H9 (cell line): ENCODE results near the gene ITGBL1. TPM values are rescaled to one million over a fixed set of nuclear protein-coding genes. Genes with fewer than 3 reads are reported as not detected.
A peak's percentile ranks its signal among the peaks of the same experiment; 100 is the strongest.

Experiments used
- DNase-seq: peaks from one replicate; pipeline ENCODE4 v3.0.0-alpha.2; 2017
- H2AFZ ChIP-seq: one replicate; pipeline ENCODE4 v1.6.1; 2013; ENCODE audit warnings: mild to moderate bottlenecking, low read length, control low read depth, moderate library complexity
- H2AK5ac ChIP-seq: 2 replicates; pipeline ENCODE4 v1.6.1; 2013; ENCODE audit warnings: low read length, control low read depth, mixed read lengths; ENCODE audit not compliant: insufficient read length
- H2BK120ac ChIP-seq: one replicate; pipeline ENCODE4 v1.6.1; 2013; ENCODE audit warnings: low read depth, mild to moderate bottlenecking, low read length, control low read depth, inconsistent platforms; ENCODE audit not compliant: poor library complexity, severe bottlenecking
- H2BK12ac ChIP-seq: 2 replicates; pipeline ENCODE4 v1.6.1; 2013; ENCODE audit warnings: low read length, control low read depth, mixed read lengths, low read depth; ENCODE audit not compliant: insufficient read length
- H2BK15ac ChIP-seq: 2 replicates; pipeline ENCODE4 v1.6.1; 2013; ENCODE audit warnings: low read depth, low read length, control low read depth
- H2BK20ac ChIP-seq: one replicate; pipeline ENCODE4 v1.6.1; 2013; ENCODE audit warnings: low read depth, mild to moderate bottlenecking, low read length, control low read depth, inconsistent platforms; ENCODE audit not compliant: poor library complexity, severe bottlenecking
- H2BK5ac ChIP-seq: 2 replicates; pipeline ENCODE4 v1.6.1; 2013; ENCODE audit warnings: low read length, control low read depth, mixed read lengths; ENCODE audit not compliant: insufficient read length
- H3K14ac ChIP-seq: 2 replicates; pipeline ENCODE4 v1.6.1; 2013; ENCODE audit warnings: low read length, control low read depth; ENCODE audit not compliant: insufficient read depth
- H3K18ac ChIP-seq: 2 replicates; pipeline ENCODE4 v1.6.1; 2013; ENCODE audit warnings: low read depth, mild to moderate bottlenecking, mixed read lengths, low read length, control low read depth; ENCODE audit not compliant: insufficient read length
- H3K23ac ChIP-seq: 2 replicates; pipeline ENCODE4 v1.6.1; 2013; ENCODE audit warnings: low read length, control low read depth, mixed read lengths, low read depth; ENCODE audit not compliant: insufficient read length
- H3K23me2 ChIP-seq: 2 replicates; pipeline ENCODE4 v1.6.1; 2013; ENCODE audit warnings: low read depth, mild to moderate bottlenecking, mixed read lengths, low read length, control low read depth; ENCODE audit not compliant: insufficient read length, poor library complexity, severe bottlenecking
- H3K27ac ChIP-seq: 2 replicates; pipeline ENCODE4 v1.5.1; 2013; ENCODE audit warnings: low read length, control low read depth, mixed read lengths, low read depth; ENCODE audit not compliant: insufficient read length
- H3K27me3 ChIP-seq: 2 replicates; pipeline ENCODE4 v1.6.1; 2013; ENCODE audit warnings: low read length, control low read depth, inconsistent platforms; ENCODE audit not compliant: insufficient read depth
- H3K4ac ChIP-seq: 2 replicates; pipeline ENCODE4 v1.6.1; 2013; ENCODE audit warnings: low read depth, mild to moderate bottlenecking, control low read depth, inconsistent platforms, low read length, moderate library complexity
- H3K4me1 ChIP-seq: 2 replicates; pipeline ENCODE4 v1.6.1; 2013; ENCODE audit warnings: low read length, control low read depth, inconsistent platforms; ENCODE audit not compliant: insufficient read depth
- H3K4me2 ChIP-seq: 2 replicates; pipeline ENCODE4 v1.6.1; 2013; ENCODE audit warnings: low read length, control low read depth, mixed read lengths; ENCODE audit not compliant: insufficient read length, insufficient read depth
- H3K56ac ChIP-seq: 2 replicates; pipeline ENCODE4 v1.6.1; 2013; ENCODE audit warnings: low read depth, mild to moderate bottlenecking, mixed read lengths, low read length, control low read depth; ENCODE audit not compliant: insufficient read length
- H3K79me1 ChIP-seq: 2 replicates; pipeline ENCODE4 v1.6.1; 2013; ENCODE audit warnings: low read depth, mild to moderate bottlenecking, moderate library complexity, low read length, control low read depth, inconsistent platforms; ENCODE audit not compliant: insufficient read depth, poor library complexity, severe bottlenecking
- H3K79me2 ChIP-seq: 2 replicates; pipeline ENCODE4 v1.6.1; 2013; ENCODE audit warnings: low read length, control low read depth, inconsistent platforms; ENCODE audit not compliant: insufficient read depth
- H3K9ac ChIP-seq: 2 replicates; pipeline ENCODE4 v1.6.1; 2013; ENCODE audit warnings: low read length, control low read depth, mixed read lengths; ENCODE audit not compliant: insufficient read length; ENCODE audit errors: extremely low read depth
- H3K9me3 ChIP-seq: one replicate; pipeline ENCODE4 v1.6.1; 2013; ENCODE audit warnings: low read depth, low read length, inconsistent platforms; ENCODE audit not compliant: control insufficient read depth
- H3T11ph ChIP-seq: one replicate; pipeline ENCODE4 v1.6.1; 2013; ENCODE audit warnings: mild to moderate bottlenecking, low read length, control low read depth, inconsistent platforms
- H4K20me1 ChIP-seq: one replicate; pipeline ENCODE4 v1.6.1; 2013; ENCODE audit not compliant: control insufficient read depth, insufficient read length, insufficient read depth
- H4K5ac ChIP-seq: 2 replicates; pipeline ENCODE4 v1.6.1; 2013; ENCODE audit warnings: low read depth, mild to moderate bottlenecking, mixed read lengths, low read length, control low read depth; ENCODE audit not compliant: insufficient read length
- H4K8ac ChIP-seq: replicated peaks from 2 replicates; pipeline ENCODE4 v1.6.1; 2013; ENCODE audit warnings: low read length, control low read depth, mixed read lengths, low read depth; ENCODE audit not compliant: insufficient read length
- H4K91ac ChIP-seq: 2 replicates; pipeline ENCODE4 v1.6.1; 2013; ENCODE audit warnings: low read depth, mild to moderate bottlenecking, moderate library complexity, mixed read lengths, low read length, control low read depth; ENCODE audit not compliant: insufficient read length
- H3K27ac Mint-ChIP-seq, 3 experiments: 2 replicates in 2 of 3; 3 replicates in 1 of 3; pipeline ENCODE4 v1.8.0; 2020 to 2021; ENCODE audit warnings: mixed read lengths in 3 of 3, mild to moderate bottlenecking in 1 of 3, moderate library complexity in 1 of 3
- H3K27me3 Mint-ChIP-seq: 2 replicates; pipeline ENCODE4 v1.8.0; 2021; ENCODE audit warnings: low read depth, mild to moderate bottlenecking, moderate library complexity, mixed read lengths
- H3K36me3 Mint-ChIP-seq, 3 experiments: 2 replicates in 2 of 3; 3 replicates in 1 of 3; pipeline ENCODE4 v1.8.0; 2020 to 2021; ENCODE audit warnings: low read depth in 3 of 3, mixed read lengths in 3 of 3; ENCODE audit not compliant: insufficient read depth in 1 of 3
- H3K4me1 Mint-ChIP-seq, 2 experiments: 2 replicates each; pipeline ENCODE4 v1.8.0; 2020; ENCODE audit warnings: mixed read lengths in 2 of 2
- H3K4me3 Mint-ChIP-seq, 2 experiments: 2 replicates in 1 of 2; 3 replicates in 1 of 2; pipeline ENCODE4 v1.8.0; 2020 to 2021; ENCODE audit warnings: mild to moderate bottlenecking in 2 of 2, mixed read lengths in 2 of 2, moderate library complexity in 1 of 2
- H3K9me3 Mint-ChIP-seq, 2 experiments: 2 replicates in 1 of 2; 3 replicates in 1 of 2; pipeline ENCODE4 v1.8.0; 2020; ENCODE audit warnings: mild to moderate bottlenecking in 2 of 2, mixed read lengths in 2 of 2, moderate library complexity in 1 of 2
- WGBS: extraction: QIAGEN DNeasy Blood & Tissue Kit; methylation state at CpG from one replicate; pipeline ENCODE4 v1.1.7; 2013; ENCODE audit warnings: missing lambda C conversion rate, low lambda C conversion rate, mixed read lengths; ENCODE audit not compliant: insufficient read length; ENCODE audit errors: extremely low coverage; 5-methylcytosine and 5-hydroxymethylcytosine counted together
- total RNA-seq: library from RNA; stranded (reverse); gene quantifications from 2 replicates; pipeline ENCODE4 v1.2.1, GENCODE V29; 2021
- TF ChIP-seq, protein P1 (sequence below): fragments of 200-600 bp; sonication (generic); conservative IDR thresholded peaks from 3 replicates; pipeline ENCODE4 v1.8.0; 2021; ENCODE audit warnings: antibody characterized with exemption, mild to moderate bottlenecking

ITGBL1 gene
- total RNA-seq, 1 experiment from 2014 or later = not detected

GRCh38 chr13:101755228-101755887, 302.9 kb downstream of the ITGBL1 start:
- H3K23ac ChIP-seq = no peak overlapping the region
- H3K9me3 Mint-ChIP-seq = no peaks in the 10 kb centered on the region
- H4K91ac ChIP-seq = no peak overlapping the region
- H3T11ph ChIP-seq = no peak overlapping the region
- 0 out of 7 replicates have a peak overlapping the region, but pooled peaks of 1 of the 3 experiments have one; percentile 29 for H3K27ac Mint-ChIP-seq
- no peak overlapping the region for H2BK120ac ChIP-seq
- peaks cover 10% of the 10 kb centered on the region for H3K4me1 ChIP-seq
- no peak overlapping the region for H2BK15ac ChIP-seq
- H3K9me3 ChIP-seq = no peaks in the 10 kb centered on the region
- H3K27me3 ChIP-seq = no peaks in the 10 kb centered on the region
- H2BK20ac ChIP-seq = no peak overlapping the region
- H4K20me1 ChIP-seq = no peaks in the 10 kb centered on the region
- no peak overlapping the region for H2BK12ac ChIP-seq
- H3K9ac ChIP-seq = no peak overlapping the region
- no peaks in the 10 kb centered on the region for H3K79me1 ChIP-seq
- no peaks in the 10 kb centered on the region for H3K27me3 Mint-ChIP-seq
- H3K4ac ChIP-seq = no peak overlapping the region
- H3K27ac ChIP-seq = no peak overlapping the region
- no peak overlapping the region for H3K56ac ChIP-seq
- no peak for DNase-seq
- no peaks in the 10 kb centered on the region for H3K23me2 ChIP-seq
- WGBS = no CpG with 5 or more reads among the region's 6 CpGs
- no peak overlapping the region for H4K5ac ChIP-seq
- no peaks in the 10 kb centered on the region for H3K79me2 ChIP-seq
- H3K4me2 ChIP-seq = no peak overlapping the region
- H3K14ac ChIP-seq = no peak overlapping the region
- H3K18ac ChIP-seq = no peak overlapping the region
- no peak overlapping the region for H3K4me3 Mint-ChIP-seq
- H2AK5ac ChIP-seq = no peak overlapping the region
- H2BK5ac ChIP-seq = no peak overlapping the region
- H3K4me1 Mint-ChIP-seq = peaks cover 31 to 37% of the 10 kb centered on the region in 2 experiments
- H4K8ac ChIP-seq = no peak overlapping the region
- H3K36me3 Mint-ChIP-seq = no peaks in the 10 kb centered on the region
- no peak overlapping the region for H2AFZ ChIP-seq
- TF ChIP-seq, protein P1, sequence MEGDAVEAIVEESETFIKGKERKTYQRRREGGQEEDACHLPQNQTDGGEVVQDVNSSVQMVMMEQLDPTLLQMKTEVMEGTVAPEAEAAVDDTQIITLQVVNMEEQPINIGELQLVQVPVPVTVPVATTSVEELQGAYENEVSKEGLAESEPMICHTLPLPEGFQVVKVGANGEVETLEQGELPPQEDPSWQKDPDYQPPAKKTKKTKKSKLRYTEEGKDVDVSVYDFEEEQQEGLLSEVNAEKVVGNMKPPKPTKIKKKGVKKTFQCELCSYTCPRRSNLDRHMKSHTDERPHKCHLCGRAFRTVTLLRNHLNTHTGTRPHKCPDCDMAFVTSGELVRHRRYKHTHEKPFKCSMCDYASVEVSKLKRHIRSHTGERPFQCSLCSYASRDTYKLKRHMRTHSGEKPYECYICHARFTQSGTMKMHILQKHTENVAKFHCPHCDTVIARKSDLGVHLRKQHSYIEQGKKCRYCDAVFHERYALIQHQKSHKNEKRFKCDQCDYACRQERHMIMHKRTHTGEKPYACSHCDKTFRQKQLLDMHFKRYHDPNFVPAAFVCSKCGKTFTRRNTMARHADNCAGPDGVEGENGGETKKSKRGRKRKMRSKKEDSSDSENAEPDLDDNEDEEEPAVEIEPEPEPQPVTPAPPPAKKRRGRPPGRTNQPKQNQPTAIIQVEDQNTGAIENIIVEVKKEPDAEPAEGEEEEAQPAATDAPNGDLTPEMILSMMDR = no peak
